Measurements from ENCODE around the gene C20orf144.

C20orf144 gene

GRCh38 chr20:33676121-33676520 lies 14.0 kb downstream of the C20orf144 start:
- DNase-seq (ENCODE audit: low read depth in 2 of 2, low spot score in 1 of 2): no peak

GRCh38 chr20:33676652-33677645 lies 14.8 kb downstream of the C20orf144 start:
- no peak for DNase-seq (ENCODE audit: low read depth in 2 of 2, low spot score in 1 of 2)

- DNase-seq (ENCODE audit: low read depth in 2 of 2, low spot score in 1 of 2): no peak
Observed at GRCh38 chr20:33677991-33678702, 16.0 kb downstream of the C20orf144 start.

GRCh38 chr20:33679758-33680485 lies 17.8 kb downstream of the C20orf144 start:
- DNase-seq (ENCODE audit: low read depth in 2 of 2, low spot score in 1 of 2): no peak

- no peak for DNase-seq (ENCODE audit: low read depth in 2 of 2, low spot score in 1 of 2)
Observed at GRCh38 chr20:33680686-33681085, 18.6 kb downstream of the C20orf144 start.

- no peak for DNase-seq (ENCODE audit: low read depth in 2 of 2, low spot score in 1 of 2)
Observed at GRCh38 chr20:33681288-33681687, 19.2 kb downstream of the C20orf144 start.

GRCh38 chr20:33681728-33682353 lies 19.7 kb downstream of the C20orf144 start:
- DNase-seq (ENCODE audit: low read depth in 2 of 2, low spot score in 1 of 2): no peak

GRCh38 chr20:33684533-33685327 lies 22.6 kb downstream of the C20orf144 start:
- no peak for DNase-seq (ENCODE audit: low read depth in 2 of 2, low spot score in 1 of 2)

GRCh38 chr20:33685328-33686099 lies 23.4 kb downstream of the C20orf144 start:
- no peak for DNase-seq (ENCODE audit: low read depth in 2 of 2, low spot score in 1 of 2)

GRCh38 chr20:33686100-33686983 lies 24.2 kb downstream of the C20orf144 start, which contains the start of gene E2F1:
Gene E2F1, minus strand, starts transcription at chr20:33686385. Its CDS starts 121 bp downstream, at chr20:33686264.
- peak; percentile 78 to 87 for DNase-seq (ENCODE audit: low read depth in 2 of 2, low spot score in 1 of 2)

- DNase-seq (ENCODE audit: low read depth in 2 of 2, low spot score in 1 of 2): no peak
Observed at GRCh38 chr20:33686984-33687366, 24.8 kb downstream of the C20orf144 start.

GRCh38 chr20:33687370-33687915 lies 25.3 kb downstream of the C20orf144 start:
- no peak for DNase-seq (ENCODE audit: low read depth in 2 of 2, low spot score in 1 of 2)

GRCh38 chr20:33687993-33688937 lies 26.1 kb downstream of the C20orf144 start:
- no peak for DNase-seq (ENCODE audit: low read depth in 2 of 2, low spot score in 1 of 2)

- DNase-seq (ENCODE audit: low read depth in 2 of 2, low spot score in 1 of 2): no peak
Observed at GRCh38 chr20:33688938-33689424, 26.9 kb downstream of the C20orf144 start.

- DNase-seq (ENCODE audit: low read depth in 2 of 2, low spot score in 1 of 2): no peak
Observed at GRCh38 chr20:33689493-33689892, 27.4 kb downstream of the C20orf144 start.

GRCh38 chr20:33689973-33690372 lies 27.8 kb downstream of the C20orf144 start:
- no peak for DNase-seq (ENCODE audit: low read depth in 2 of 2, low spot score in 1 of 2)

GRCh38 chr20:33693289-33693688 lies 31.2 kb downstream of the C20orf144 start:
- no peak for DNase-seq (ENCODE audit: low read depth in 2 of 2, low spot score in 1 of 2)

All from stimulated activated CD8-positive, alpha-beta memory T cell treated with anti-CD3 and anti-CD28 coated beads, Interleukin-4, amount 100 ng/mL, for 4 hours (primary cell).